Endometrial microvascular endothelial cells (primary cell): ENCODE results near the gene PPP1R7. TPM values are rescaled to one million over a fixed set of nuclear protein-coding genes. Genes with fewer than 3 reads are reported as not detected.

ENCODE experiments used
- in situ Hi-C: cut with HindIII; loops from 2 replicates; pipeline ENCODE4 v1.10.0; 2017; ENCODE audit warnings: low sequenced_read_pairs, low pct_unique_long_range_greater_than_20kb; ENCODE audit errors: inconsistent ontology term
- total RNA-seq: library from RNA; depleted of rRNA; stranded (reverse); fragments of >200 nt; gene quantifications from one replicate; pipeline ENCODE4 v1.2.3, GENCODE V29; 2015; ENCODE audit errors: inconsistent ontology term

Gene PPP1R7
- total RNA-seq, 1 donor from 2014 or later: 83.4 TPM

DNA sequence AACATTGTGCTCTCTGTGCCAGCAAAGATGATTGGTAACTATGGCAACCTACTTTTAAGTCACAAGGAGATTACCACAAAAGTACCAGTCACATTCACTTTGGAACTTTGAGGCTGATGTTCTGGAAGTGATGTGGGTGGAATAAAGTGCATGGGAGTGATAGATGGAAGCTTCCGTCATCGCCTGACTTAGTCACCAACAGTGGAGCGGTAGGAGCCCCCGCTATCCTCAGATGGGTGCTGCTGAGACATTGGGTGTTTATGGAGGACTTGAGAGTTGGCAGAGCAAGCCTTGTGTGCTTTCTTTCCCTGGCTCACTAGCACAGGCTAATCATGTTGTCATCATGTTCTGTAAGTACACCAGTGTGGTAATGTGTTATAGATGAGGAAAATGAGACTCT lies 4.6 kb downstream of the PPP1R7 start:
- in situ Hi-C loops: no loop called here

- in situ Hi-C loops: no loop called here
Measured at GRCh38 chr2:241155936-241156335, 5.7 kb downstream of the PPP1R7 start.

DNA sequence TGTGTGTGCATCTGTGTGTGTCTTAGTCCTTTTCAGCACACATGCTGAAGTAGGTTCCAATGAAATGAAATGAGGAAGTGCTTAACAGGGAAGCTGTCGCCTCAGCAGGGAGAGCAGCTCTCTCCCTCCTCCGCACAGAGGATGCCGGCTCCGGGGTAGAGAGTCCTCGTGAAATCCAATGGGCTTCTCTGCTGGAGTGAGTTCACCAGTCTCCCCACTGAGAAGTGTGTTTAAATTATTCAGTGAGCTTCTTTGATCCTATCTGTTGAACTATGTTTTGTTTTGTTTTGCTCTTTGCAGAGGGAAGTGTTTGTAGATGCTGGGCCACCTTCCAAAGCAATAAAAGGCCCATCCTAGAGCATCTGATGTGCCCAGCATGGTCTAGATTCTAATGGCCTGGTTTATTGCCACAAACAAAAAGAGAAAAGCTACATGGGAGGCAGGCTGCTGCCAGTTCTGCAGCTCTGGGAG lies 6.7 kb downstream of the PPP1R7 start:
- in situ Hi-C loops: no loop called here

DNA sequence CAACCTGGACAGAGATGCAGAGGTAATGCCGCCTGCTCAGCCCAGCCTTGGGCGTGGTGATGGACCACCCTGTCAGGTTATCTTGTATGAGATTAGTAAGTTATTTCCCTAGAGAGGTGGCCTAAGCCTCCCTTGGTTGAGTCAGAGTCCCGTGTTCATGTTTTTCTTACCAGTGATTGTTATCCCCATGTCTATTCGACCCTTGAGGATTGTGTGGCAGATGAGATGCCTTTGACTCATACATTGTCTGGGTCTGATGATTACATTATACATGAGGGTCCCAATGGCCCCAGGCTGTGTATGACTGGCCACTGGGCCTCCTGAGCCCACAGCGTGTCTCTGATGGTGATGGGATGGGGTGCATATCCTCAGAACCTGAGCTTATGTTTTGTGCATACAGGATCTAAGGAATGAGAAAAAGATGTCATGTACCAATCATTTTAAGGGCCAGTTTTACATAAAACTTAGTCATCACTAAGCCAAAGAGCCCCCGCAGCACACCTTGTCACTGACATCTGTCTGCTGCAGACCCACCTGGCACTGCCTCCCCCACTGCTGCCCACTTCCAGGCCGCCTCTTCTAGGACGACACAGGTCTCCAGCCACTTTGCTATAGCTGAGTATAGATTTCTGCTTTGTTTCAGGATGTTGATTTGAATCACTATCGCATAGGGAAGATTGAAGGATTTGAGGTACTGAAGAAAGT lies 7.7 kb downstream of the PPP1R7 start:
- in situ Hi-C loops: no loop called here

DNA sequence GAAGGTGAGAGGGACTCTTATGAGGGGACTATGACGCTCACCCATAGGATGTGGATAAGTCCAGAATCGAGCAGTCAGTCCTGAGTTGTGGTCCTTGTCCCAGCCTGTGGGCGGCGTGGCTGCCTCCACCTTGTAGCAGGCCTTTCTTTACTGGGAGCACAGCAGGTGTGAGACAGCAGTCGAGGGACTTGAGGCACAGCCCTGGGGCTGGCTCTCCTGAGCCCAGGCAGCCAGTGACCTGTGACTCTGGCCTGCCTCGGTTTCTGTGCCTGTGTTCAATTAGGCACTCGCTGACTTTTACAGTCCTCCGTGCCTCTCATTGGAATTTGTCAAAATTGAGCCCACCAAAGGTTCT lies 8.3 kb downstream of the PPP1R7 start:
- in situ Hi-C loops: no loop called here

DNA sequence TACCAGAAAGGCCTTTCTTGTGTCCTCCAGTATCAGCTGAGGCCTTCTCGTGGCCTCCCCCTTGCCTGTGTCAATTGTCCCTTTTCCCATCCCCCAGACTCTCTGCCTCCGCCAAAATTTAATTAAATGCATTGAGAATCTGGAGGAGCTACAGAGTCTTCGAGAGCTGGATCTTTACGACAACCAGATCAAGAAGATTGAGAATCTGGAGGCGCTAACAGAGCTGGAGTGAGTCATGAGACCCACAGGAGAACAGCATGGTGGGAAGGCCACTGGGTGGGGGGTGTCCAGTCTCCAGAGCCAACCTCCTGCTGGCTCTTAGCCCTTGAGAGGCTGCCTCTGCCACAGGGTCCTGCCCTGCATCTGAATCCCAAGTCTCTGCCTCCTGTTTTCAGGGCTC lies 8.8 kb downstream of the PPP1R7 start:
- in situ Hi-C loops: no loop called here

DNA sequence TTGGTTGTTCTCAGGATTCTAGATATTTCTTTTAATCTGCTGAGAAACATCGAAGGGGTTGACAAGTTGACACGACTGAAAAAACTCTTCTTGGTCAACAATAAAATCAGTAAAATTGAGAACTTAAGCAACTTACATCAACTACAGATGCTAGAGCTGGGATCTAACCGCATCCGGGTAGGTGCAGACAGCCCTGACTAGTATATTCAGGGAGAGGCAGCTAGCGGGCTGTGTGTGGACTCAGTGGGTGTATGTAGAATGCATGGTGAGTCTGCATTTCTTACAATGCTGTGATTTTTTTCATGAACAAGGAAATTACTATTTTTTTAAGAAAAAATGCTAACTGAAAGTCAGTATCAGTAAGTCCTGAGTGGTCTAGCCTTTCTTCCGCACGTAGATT lies 10.1 kb downstream of the PPP1R7 start:
- in situ Hi-C loops: no loop called here

- in situ Hi-C loops: no loop called here
Measured at GRCh38 chr2:241161646-241162281, 11.5 kb downstream of the PPP1R7 start.

GRCh38 chr2:241163601-241164118 lies 13.4 kb downstream of the PPP1R7 start:
- in situ Hi-C loops: no loop called here

DNA sequence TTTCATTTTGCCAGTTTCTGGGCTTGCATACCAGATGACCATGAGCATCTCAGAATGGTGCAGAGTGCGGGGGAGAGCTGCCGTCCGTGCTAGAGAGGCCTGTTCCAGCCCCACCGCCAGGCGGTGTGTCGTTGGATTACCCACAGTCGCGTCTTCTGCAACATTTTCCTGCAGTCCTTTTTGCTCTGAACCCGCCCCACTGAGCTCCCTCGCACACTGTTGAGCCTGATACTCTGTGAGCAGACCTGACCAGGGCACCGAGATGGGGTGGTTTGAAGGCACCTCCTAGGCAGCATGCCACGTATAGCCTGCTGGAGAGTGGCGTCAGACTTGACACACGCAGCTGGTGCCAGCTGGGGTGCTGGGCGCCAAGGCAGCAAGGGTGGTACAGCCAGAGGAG lies 18.1 kb downstream of the PPP1R7 start:
- in situ Hi-C loops: no loop called here

DNA sequence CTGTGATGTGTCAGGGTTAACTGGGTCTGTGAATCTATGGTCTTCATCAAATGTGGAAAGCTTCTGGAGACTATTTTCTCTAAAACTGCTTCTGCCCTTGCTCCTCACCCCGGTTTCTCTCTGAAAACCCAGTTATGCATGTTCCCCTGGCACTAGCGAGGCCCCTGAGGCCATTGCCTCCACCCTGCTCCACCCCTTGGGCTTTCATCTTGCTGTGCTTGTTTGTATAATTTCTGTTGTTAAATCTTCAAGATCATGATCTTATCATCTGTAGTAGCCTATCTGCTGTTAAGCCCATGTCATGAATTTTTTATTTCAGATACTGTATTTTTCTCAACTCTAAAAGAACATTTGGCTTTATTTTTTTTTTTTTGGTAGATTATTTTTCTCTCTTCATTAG lies 23.3 kb downstream of the PPP1R7 start:
- in situ Hi-C loops: no loop called here

DNA sequence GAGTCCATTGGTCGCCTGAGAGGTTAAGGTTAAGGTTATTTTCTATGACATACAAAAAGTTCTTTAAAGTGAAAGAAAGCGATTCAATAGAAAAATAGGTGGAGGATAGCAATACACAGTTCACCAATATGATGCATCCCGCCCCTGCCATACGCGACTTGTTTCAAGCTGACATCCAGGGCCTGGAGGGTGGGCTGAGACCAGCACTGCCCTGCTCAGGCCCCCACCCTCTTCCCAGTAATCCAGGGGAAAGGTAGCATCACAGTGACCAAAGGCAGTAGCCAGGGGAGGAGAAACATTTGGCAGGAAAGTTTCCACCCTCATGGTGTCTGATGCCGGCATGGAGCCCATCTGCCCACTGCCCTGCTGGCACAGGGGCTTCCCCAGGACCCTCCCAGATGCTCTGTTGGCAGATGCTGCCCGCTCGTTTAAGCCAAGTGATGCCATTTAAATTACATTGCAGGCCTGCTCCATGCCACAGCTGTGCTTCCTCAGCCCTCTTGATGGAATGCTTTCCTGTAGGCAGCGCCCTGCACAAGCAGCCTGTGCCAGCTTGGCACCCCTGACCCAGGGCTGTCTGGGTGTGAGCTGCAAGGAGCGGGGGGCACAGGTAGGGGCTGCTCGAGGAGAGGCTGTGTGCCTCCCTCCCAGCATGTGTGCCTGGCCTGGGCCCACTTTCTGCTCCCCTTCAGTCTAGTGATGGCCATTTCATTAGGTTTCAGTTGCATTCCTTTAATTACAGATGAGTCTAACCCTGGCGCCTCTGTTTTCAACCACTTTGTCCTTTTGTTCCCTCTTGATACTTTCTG lies 27.5 kb downstream of the PPP1R7 start:
- in situ Hi-C loops: no loop called here

DNA sequence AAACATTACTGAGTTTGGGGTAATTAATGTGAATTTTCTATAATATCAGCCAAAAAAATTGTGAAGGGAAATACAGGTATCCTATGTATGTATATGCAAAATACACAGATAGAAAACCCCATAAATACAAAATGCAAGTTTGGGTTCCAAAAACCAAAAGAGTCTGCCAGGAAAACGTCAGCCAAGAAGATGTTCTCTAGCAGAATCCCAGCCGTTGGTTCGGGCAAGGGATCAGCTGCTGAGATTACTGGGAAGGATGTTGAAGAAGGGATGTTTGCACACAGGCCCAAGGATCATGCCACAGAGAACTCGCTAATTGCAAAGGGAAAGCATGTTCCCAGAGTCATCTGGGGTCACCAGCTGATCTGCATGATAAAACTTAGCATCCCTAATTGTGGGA lies 28.7 kb downstream of the PPP1R7 start:
- in situ Hi-C loops: no loop called here

DNA sequence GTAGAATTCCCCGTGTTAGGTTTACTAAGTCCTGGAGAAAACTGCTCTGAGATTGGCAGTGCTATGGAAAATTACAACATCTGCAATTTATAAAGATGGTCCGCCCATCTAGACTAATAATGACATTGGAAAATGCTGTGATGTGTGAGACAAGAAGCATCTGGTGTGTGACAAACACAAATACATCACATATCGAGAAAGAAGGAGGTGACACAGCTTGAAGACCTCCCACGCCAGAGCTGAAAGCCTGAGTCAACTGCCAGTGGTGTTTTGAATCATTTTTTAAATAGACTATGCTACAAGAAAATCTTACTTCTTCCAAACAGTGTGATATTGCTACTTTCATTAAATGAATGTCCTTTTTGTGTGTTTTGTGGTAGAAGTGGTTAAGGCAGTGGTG lies 29.6 kb downstream of the PPP1R7 start:
- in situ Hi-C loops: no loop called here

DNA sequence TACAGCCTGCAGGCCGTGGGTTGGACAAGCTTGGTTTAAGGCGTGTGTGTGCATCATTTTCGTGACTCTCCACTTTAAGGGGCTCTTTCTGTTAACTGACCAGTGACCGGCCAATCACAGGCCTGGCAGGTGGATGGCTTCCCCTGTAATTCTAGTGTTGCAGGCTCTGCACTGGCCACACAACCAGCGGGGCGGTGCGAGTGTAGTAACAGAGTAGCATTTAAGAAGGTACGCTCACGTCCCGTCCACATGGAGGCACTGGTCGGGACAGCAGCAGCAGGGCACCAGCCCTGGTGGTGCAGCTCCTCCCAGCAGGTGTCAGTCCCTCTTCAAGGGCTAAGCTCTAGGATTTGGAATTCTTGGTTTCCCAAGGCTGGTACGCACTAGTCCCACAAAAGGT lies 30.2 kb downstream of the PPP1R7 start:
- in situ Hi-C loops: no loop called here

DNA sequence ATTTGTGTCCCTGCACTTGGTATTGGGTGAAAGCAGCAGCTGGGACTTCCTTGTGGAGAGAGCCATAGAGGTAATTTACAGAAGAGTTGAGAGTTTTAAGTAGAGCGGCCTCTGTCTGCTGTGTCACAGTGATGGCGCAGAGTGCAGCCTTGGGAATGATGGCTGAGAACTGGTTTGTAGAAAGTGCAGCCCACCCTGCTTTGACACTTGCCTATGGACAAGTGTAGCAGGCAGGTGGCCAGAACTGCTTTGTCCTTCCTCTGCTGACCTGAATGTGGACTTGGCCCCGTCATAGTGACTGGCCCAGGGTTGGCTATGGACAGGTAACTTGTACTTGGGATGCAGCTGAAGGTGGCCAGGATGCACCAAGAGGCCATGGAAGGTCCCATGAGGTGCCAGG lies 31.9 kb downstream of the PPP1R7 start:
- in situ Hi-C loops: no loop called here

DNA sequence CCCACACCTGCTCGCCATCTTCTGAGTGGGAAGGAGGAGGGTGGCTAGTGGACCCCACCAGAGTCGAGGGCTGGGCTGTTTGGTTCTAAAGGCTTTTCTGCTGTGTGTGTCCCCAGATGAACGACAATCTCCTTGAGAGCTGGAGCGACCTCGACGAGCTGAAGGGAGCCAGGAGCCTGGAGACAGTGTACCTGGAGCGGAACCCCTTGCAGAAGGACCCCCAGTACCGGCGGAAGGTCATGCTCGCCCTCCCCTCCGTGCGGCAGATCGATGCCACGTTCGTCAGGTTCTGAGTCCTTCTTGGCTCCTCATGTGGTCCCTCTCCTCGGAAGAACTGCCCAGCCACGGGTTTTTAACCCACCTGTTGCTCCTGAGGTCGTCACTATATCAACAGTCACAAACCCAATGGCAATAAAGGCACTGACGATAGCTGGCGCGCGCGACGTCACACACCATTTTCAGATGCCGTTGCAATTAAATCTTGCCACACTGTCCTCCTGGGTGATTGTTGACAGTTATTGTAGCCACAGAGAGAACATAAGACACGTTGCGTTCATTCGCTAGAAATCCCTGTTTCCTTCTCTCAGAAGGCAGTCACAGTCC lies 32.4 kb downstream of the PPP1R7 start:
- in situ Hi-C loops: no loop called here

GRCh38 chr2:241183221-241183620 lies 33.0 kb downstream of the PPP1R7 start:
- in situ Hi-C loops: no loop called here

DNA sequence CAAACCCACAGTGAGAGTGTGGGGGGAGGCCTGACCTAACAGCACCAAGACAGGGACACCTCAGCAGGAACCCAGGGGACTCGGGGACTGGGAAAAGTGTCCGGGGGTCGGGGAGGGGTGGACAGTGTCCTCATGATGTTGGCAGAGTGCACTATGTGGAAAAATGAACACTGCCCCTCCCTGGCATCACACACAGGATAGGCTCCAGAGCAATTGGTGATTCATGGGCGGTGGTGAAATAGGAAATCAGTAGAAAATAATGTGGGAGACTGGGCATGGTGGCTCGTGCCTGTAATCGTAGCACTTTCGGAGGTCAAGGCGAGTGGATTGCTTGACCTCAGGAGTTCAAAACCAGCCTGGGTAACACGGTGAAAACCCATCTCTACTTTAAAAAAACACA lies 34.6 kb downstream of the PPP1R7 start:
- in situ Hi-C loops: no loop called here
